ENCODE data around the gene MUC5AC. TPM values are rescaled to one million over a fixed set of nuclear protein-coding genes. Genes with fewer than 3 reads are reported as not detected.

MUC5AC gene
- total and polyA plus RNA-seq, 2 of the 13 experiments (the other 11 are each of a cell fraction or from before 2014, with no cell fraction given): under 0.01 TPM; not detected in 1

GRCh38 chr11:1241706-1242105 lies 84.0 kb downstream of the MUC5AC start (continued):
- TF ChIP-seq PRDM10 (CRISPR knock-in tag; IDR thresholded peaks at IDR 0.05; ENCODE audit: low read depth) (no peak), CENPT (CRISPR knock-in tag; IDR thresholded peaks at IDR 0.05; ENCODE audit: low read depth) (no peak)

GRCh38 chr11:1242289-1242688 lies 84.5 kb downstream of the MUC5AC start:
- H3K79me2 ChIP-seq (ENCODE audit: insufficient read depth, low read length): no peaks in the 10 kb centered on the region
- in situ Hi-C loops (cut with HindIII; ENCODE audit: extremely low pct_ligation_motif_present, low pct_unique_long_range_greater_than_20kb): no loop called here
- no peaks in the 10 kb centered on the region for H3K4me1 ChIP-seq (ENCODE audit: insufficient read depth, low read length)
- intact Hi-C loops (cut with micrococcal nuclease; ENCODE audit: unreplicated experiment): no loop called here
- TF ChIP-seq THAP7 (CRISPR knock-in tag; IDR thresholded peaks at IDR 0.05) (no peak), ZNF264 (CRISPR knock-in tag; IDR thresholded peaks at IDR 0.05) (no peak), HNRNPK (IDR thresholded peaks at IDR 0.05; ENCODE audit: low read depth, low read length, poor library complexity, severe bottlenecking) (no peak), ZFP90 (CRISPR knock-in tag; IDR thresholded peaks at IDR 0.05; ENCODE audit: borderline replicate concordance) (no peak), NFRKB (IDR thresholded peaks at IDR 0.05) (no peak), ZNF335 (CRISPR knock-in tag; IDR thresholded peaks at IDR 0.05) (no peak), NFE2L2 (IDR thresholded peaks at IDR 0.05; ENCODE audit: low read length) (no peak), ZNF501 (CRISPR knock-in tag; IDR thresholded peaks at IDR 0.05) (no peak), RARA (CRISPR knock-in tag; IDR thresholded peaks at IDR 0.05) (no peak), GZF1 (CRISPR knock-in tag; IDR thresholded peaks at IDR 0.05) (no peak), ZNF10 (CRISPR knock-in tag; IDR thresholded peaks at IDR 0.05; ENCODE audit: borderline replicate concordance, low read depth) (no peak), KLF9 (CRISPR knock-in tag; IDR thresholded peaks at IDR 0.05; ENCODE audit: low read depth) (no peak), DZIP1 (CRISPR knock-in tag; IDR thresholded peaks at IDR 0.05) (no peak), ZNF615 (CRISPR knock-in tag; IDR thresholded peaks at IDR 0.05; ENCODE audit: borderline replicate concordance) (no peak)
- no peak for DNase-seq (ENCODE audit: low spot score)
- no peak overlapping the region for H3K4me3 ChIP-seq (replicated peaks in 1 of 3; ENCODE audit: insufficient read depth in 1 of 3, low read depth in 2 of 3, low read length in 3 of 3)
- no peaks in the 10 kb centered on the region for H4K20me1 ChIP-seq (ENCODE audit: insufficient read depth, low read length)
- no peak overlapping the region for H3K9ac ChIP-seq (ENCODE audit: insufficient read depth, low read depth, low read length)
- H3K36me3 ChIP-seq (replicated peaks in 1 of 2; ENCODE audit: control insufficient read depth in 1 of 2, insufficient read depth in 2 of 2, low read length in 2 of 2): no peaks in the 10 kb centered on the region
- no peaks in the 10 kb centered on the region for H3K9me3 ChIP-seq (ENCODE audit: low read length)
- no peak for FAIRE-seq
- H3K4me2 ChIP-seq (ENCODE audit: low read depth, low read length): no peak overlapping the region
- BruUV-seq (replicated peaks): no TSS peak
- ChIA-PET CTCF (ENCODE audit: low intra/inter-chr PET ratio, low total read pairs) (no interaction called here), POLR2A (no interaction called here)
- no peak overlapping the region for H3K27ac ChIP-seq (ENCODE audit: extremely low read length, insufficient read depth, low read length)
- H2AFZ ChIP-seq (ENCODE audit: low read length): no peak overlapping the region
- ATAC-seq: no peak
- 73% methylated on average over 4 of the region's 20 CpGs for WGBS (ENCODE audit: low lambda C conversion rate)
- peaks cover 0 to 3% of the 10 kb centered on the region in 2 experiments; a peak in 2 of 5 replicates for H3K27me3 ChIP-seq (ENCODE audit: control insufficient read depth in 1 of 2, insufficient read depth in 2 of 2, low read length in 2 of 2)

Measured in HepG2 (cell line).